ENCODE measurements around the gene IL17D.

The IL17D gene

DNA sequence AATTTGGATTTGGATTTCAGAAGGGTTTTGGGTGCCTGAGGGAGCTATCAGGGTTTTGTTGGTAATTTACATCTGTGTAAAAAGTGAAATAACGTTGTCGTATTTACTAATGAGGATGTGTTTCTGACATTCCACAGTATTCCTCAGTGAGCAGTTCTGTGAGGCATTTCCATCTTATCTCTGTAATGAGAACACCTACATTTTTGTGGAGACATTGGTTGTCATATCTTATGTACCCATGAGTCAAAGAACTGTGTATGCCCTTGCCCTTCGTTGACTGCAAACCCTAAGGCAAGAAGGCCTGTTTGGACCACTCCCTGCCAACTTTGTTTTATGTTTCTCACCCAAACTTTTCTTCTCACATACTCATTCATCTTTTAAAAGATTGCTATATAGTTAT is 14.2 kb upstream of the IL17D start:
- DNase-seq (ENCODE audit: low read depth in 4 of 4, low spot score in 1 of 4) = no peak

DNA sequence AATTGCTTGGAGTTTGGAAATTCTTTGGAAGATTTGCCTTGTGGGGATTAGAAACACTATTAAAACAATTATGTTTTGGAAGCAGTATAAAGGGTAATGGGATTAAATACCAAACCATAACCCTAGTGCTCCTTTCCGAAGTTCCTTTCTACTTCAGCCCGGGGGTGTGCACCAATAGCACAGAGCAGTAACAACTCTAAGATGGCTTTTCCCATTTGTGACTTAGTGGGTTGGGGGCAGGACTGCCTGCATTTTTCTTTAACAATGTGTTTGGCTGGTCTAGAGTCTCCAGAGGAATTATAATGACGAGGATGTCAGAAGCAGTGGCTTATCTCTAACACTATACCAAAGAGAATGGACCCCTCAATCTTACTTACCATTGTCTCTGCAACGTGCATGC is 11.9 kb upstream of the IL17D start:
- DNase-seq (ENCODE audit: low read depth in 4 of 4, low spot score in 1 of 4) = no peak

DNA sequence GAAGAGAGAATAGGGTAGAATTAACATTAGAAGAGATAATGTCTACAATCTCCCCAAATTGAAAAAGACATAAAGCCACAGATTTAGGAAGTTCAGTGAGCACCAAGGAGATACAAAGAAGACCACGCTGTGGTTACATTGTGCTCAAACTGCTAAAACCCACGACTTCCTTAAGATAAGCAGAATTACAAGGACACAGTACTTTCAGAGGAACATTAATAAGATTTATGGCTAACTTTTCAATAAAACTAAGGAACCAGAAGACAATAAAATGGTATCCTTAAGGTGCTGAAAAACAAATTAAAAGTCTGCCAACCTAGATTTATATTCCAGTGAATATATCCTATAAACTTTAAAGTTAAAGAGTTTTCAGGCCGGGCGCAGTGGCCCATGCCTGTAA is 7.4 kb upstream of the IL17D start:
- DNase-seq (ENCODE audit: low read depth in 4 of 4, low spot score in 1 of 4) = no peak

- DNase-seq (ENCODE audit: low read depth in 4 of 4, low spot score in 1 of 4) = no peak
Measured at GRCh38 chr13:20699715-20700114, 3.8 kb upstream of the IL17D start.

- DNase-seq (ENCODE audit: low read depth in 4 of 4, low spot score in 1 of 4) = no peak
Measured at GRCh38 chr13:20700288-20700687, 3.2 kb upstream of the IL17D start.

GRCh38 chr13:20701461-20701860 is 2.0 kb upstream of the IL17D start:
- no peak for DNase-seq (ENCODE audit: low read depth in 4 of 4, low spot score in 1 of 4)

DNA sequence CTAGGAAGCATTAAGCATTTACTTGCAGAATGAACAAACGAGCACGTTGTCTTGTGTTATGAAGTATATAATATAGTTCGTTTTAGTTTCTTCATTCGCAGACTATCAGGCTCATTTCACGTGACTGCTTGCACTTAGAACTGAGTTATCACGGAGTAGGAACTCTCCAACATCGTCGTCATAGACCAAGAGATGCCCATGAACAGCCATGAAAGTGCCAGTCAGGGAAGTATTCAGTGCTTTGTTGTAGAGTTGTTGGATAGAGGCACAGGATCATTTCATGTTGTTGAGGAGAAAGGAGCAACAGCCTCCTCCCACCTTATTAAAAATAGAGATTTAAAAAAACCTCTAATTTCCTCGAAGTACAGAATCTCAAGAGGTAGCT is 977 bp upstream of the IL17D start:
- no peak for DNase-seq (ENCODE audit: low read depth in 4 of 4, low spot score in 1 of 4)

GRCh38 chr13:20703780-20704458 is 420 bp downstream of the IL17D start:
- DNase-seq (ENCODE audit: low read depth in 4 of 4, low spot score in 1 of 4) = peak; percentile 35 to 63 (median 57)

DNA sequence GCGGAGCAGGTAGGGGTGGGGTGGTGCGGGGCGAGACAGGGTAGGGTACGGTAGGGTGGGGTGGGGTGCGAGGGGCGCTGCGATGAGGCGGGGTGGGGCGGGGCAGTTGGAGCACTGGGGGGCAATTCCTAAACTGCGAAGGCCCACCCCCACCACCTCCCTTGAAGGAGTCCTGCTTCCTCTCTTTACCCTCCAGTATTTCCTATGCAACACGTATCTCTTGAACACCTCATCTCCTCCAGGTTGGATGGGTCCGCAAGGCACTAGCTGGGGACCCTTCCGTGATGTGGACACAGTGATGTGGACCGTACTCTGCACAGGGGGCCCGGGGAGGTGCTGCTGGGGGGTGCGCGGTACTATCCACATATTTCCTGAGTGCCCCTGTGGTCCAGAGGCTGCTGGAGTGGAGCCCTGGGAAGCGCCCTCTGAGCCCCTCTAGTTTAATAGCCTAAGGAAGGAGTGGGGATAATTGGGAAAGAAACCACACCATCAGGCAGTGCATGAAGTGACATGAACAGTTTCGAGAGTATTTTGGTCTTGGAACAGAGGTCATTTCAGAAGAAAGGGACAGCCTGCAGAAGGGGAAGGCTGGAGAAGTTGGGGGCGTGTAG is 1.1 kb downstream of the IL17D start:
- DNase-seq (ENCODE audit: low read depth in 4 of 4, low spot score in 1 of 4) = no peak

GRCh38 chr13:20706661-20707060 is 3.2 kb downstream of the IL17D start:
- no peak for DNase-seq (ENCODE audit: low read depth in 4 of 4, low spot score in 1 of 4)

- DNase-seq (ENCODE audit: low read depth in 4 of 4, low spot score in 1 of 4) = no peak
Measured at GRCh38 chr13:20708216-20708615, 4.7 kb downstream of the IL17D start.

DNA sequence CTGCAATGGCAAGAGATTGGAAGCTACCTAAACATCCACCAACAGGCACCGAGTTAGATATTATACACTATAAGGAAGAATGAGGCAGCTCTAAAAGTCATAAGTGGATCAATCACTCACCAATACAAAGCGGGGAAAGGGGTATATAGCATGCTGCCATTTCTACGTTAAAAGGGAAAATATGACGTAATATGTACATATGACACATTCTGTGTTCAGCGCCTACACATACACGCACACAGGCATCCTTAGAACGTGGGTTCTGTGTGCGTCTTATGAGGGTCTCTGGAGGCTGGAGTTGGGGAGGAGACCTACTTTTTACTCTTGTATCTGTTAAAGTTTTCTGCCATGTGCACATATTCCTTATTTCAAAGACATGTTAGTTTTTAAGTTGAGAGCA is 5.9 kb downstream of the IL17D start:
- no peak for DNase-seq (ENCODE audit: low read depth in 4 of 4, low spot score in 1 of 4)

DNA sequence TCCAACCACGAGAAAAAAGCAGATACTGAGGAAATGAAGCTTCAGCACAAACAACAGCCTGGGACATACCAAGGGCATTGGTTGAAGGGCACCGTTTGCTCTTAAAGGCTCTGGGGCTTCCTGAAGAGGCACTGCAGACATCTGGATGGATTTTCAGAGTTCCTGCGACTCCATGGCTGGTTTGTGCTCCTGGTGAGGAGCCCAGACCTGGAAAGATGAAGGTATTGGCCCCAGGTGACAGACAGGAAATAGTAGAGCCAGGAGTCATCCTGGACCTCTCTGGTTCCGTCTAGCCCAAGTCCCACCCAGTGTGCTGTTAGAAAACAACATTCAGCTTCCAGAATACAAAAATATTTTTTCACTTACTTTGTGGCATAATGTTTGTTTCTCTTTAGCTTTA is 6.3 kb downstream of the IL17D start:
- DNase-seq (ENCODE audit: low read depth in 4 of 4, low spot score in 1 of 4) = no peak

GRCh38 chr13:20711301-20712044 is 8.0 kb downstream of the IL17D start:
- DNase-seq (ENCODE audit: low read depth in 4 of 4, low spot score in 1 of 4) = no peak

GRCh38 chr13:20713014-20713376 is 9.5 kb downstream of the IL17D start:
- no peak for DNase-seq (ENCODE audit: low read depth in 4 of 4, low spot score in 1 of 4)

DNA sequence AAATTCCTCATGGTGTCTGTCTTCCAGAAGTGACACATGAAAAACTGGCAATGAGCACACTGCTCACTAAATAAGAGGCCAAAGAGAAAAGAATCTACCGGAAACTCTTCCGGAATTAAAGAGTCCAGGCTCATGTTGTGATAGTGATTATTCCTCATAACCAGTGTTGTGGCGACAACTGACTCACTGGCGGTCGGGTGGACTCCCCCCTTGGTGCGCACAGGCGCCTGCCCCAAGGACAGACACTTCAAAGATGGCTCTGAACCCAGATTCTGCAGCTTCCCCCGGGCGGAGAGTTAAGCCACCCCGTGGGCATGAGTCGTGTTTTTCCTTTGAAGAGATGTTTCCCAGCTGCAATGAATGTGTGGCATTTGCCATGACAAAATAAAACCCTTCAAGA is 10.3 kb downstream of the IL17D start:
- no peak for DNase-seq (ENCODE audit: low read depth in 4 of 4, low spot score in 1 of 4)

DNA sequence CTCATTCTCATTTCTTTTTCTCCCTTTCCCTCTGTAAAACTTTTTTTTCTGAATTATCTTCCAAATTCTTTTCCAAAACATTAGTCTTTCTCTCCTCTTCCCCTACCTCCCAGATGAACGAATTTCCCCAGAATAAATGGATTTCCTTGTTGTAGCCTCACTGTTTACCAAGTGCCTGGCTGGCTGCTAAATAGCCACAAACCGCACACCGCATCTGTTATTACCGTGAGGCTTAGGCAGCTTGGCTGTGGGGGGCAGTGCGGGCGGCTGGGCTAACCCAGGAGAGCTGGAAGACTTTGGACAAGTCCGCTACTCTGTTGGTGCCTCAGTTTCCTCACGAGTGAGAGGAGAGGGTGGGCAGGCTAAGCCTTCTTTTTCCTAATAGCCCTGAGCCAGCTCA is 10.7 kb downstream of the IL17D start:
- no peak for DNase-seq (ENCODE audit: low read depth in 4 of 4, low spot score in 1 of 4)

- DNase-seq (ENCODE audit: low read depth in 4 of 4, low spot score in 1 of 4) = no peak
Measured at GRCh38 chr13:20714563-20715329, 11.2 kb downstream of the IL17D start.

GRCh38 chr13:20715330-20715712 is 11.8 kb downstream of the IL17D start:
- no peak for DNase-seq (ENCODE audit: low read depth in 4 of 4, low spot score in 1 of 4)

DNA sequence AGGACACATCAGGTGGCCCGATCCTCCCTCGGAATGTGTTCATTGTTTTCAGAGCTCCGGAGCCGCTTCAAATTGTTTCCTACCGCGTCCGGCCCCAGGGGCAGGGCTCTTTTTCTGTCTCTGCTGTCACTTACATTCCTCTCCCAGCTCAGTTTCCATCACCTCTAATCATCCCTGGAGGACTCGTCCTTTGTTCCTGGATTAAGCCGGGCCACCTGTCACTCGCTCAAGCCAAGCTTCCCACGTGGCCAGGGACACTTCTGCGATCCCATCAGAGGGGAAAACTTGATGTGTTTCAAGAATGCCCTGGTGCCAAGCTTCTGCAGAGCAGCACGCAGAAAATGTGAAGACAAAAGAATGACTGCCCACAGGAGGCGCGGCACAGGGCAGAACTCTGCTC is 13.5 kb downstream of the IL17D start:
- DNase-seq (ENCODE audit: low read depth in 4 of 4, low spot score in 1 of 4) = no peak

DNA sequence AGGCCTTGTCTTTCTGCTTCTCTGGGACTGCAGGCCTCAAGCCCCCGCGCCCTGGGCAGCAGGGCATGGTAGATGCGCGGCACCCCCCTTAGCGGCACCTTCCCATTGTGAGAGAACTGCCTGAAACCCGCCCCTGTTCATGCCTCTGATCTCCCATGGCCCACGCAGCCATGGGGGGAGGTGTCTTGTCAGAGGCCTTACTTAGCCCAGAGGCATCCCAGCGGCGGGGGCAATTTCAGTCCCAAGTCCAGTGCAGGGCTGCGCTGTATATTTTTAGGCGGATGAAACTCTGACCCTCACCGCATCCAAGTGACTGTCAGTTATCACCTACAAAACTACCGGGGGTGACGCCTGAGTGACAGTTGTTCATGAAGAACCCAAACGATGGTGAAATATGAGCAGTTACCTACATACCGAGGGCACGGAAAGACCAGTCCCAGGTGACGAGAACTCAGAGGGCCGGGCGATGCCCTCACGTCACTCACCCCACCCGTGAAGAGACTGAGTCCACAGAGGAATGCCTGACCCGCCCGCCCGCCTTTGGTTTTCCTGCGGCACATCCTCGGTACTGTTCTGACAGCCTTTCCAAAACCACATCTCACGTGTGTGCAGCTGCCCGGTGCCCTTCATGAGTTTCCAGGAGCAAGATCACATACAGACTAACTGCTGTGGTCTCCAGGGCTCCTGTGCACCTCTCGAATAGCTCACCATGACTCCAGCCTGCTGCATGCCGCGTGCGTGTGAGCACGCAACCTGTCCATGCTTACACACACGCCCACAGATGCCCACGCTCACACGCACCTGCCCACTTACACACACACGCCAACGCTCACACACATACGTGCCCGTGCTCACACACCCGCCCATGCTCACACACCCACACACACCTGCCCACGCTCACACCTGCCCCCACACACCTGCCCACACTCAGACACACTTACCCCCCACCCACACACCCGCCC is 14.4 kb downstream of the IL17D start:
- no peak for DNase-seq (ENCODE audit: low read depth in 4 of 4, low spot score in 1 of 4)
